Measurements from ENCODE around the gene RHCE.

RHCE gene

DNA sequence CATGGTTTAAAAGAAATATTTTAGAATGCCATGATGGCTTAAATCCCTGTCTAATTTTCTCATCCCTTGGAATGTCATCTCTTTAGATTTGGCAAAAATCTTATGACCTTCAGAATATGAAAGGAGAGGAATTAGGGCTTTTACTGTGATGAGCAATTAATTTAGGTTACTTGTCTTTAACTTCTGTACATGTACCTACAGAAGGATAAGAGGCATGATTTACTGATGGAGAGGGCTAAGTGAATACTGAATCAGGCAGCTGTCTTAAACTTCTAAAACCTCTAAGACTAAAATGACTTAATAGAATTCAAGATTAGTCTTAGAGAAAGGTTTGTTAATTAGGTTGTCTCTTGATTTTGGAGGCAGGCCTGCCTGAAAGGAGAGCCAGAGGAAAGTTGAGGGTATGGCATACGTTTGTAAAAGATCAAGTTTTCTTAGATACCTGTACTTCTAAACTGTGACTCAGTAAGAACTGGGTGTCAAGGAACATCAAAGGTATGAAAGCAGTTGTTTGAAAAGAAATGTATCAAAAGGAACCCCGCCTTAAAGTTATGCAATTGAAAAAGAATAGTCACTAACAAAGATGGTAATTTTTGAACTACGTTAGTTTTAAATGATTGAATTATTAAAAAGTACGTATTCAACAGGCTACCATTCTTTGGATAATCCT is 22.5 kb upstream of the RHCE start:
- DNase-seq, result no peak
- Histone ChIP-seq H3K9ac (ENCODE audit: low read length) (no peak overlapping the region), H3K4me2 (ENCODE audit: low read depth, low read length) (no peak overlapping the region), H3K4me3 (ENCODE audit: low read length) (no peak overlapping the region), H2AFZ (ENCODE audit: low read length) (no peak overlapping the region), H4K20me1 (ENCODE audit: insufficient read depth, low read length) (no peaks in the 10 kb centered on the region), H3F3A (ENCODE audit: insufficient read depth, low read length) (no peaks in the 10 kb centered on the region), H3K36me3 (replicated peaks; ENCODE audit: insufficient read depth, low read length) (no peaks in the 10 kb centered on the region), H3K4me1 (ENCODE audit: low read length) (no peaks in the 10 kb centered on the region), H3K27me3 (replicated peaks; ENCODE audit: insufficient read depth, low read length) (no peaks in the 10 kb centered on the region), H3K79me2 (ENCODE audit: low read length) (peaks cover 29% of the 10 kb centered on the region), H3K9me2 (replicated peaks; ENCODE audit: insufficient read depth, low read length) (no peaks in the 10 kb centered on the region), H3K9me3 (replicated peaks; ENCODE audit: insufficient read depth, low read length) (no peaks in the 10 kb centered on the region), H3K27ac (ENCODE audit: low read length) (no peak overlapping the region)
- TF ChIP-seq, protein P1, sequence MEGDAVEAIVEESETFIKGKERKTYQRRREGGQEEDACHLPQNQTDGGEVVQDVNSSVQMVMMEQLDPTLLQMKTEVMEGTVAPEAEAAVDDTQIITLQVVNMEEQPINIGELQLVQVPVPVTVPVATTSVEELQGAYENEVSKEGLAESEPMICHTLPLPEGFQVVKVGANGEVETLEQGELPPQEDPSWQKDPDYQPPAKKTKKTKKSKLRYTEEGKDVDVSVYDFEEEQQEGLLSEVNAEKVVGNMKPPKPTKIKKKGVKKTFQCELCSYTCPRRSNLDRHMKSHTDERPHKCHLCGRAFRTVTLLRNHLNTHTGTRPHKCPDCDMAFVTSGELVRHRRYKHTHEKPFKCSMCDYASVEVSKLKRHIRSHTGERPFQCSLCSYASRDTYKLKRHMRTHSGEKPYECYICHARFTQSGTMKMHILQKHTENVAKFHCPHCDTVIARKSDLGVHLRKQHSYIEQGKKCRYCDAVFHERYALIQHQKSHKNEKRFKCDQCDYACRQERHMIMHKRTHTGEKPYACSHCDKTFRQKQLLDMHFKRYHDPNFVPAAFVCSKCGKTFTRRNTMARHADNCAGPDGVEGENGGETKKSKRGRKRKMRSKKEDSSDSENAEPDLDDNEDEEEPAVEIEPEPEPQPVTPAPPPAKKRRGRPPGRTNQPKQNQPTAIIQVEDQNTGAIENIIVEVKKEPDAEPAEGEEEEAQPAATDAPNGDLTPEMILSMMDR (IDR thresholded peaks at IDR 0.05; ENCODE audit: low read length), result no peak
- TF ChIP-seq EZH2 (optimal IDR thresholded peaks at IDR 0.05; ENCODE audit: low read depth, low read length) (no peak), EZH2phosphoT487 (IDR thresholded peaks at IDR 0.05; ENCODE audit: low read length) (no peak)

DNA sequence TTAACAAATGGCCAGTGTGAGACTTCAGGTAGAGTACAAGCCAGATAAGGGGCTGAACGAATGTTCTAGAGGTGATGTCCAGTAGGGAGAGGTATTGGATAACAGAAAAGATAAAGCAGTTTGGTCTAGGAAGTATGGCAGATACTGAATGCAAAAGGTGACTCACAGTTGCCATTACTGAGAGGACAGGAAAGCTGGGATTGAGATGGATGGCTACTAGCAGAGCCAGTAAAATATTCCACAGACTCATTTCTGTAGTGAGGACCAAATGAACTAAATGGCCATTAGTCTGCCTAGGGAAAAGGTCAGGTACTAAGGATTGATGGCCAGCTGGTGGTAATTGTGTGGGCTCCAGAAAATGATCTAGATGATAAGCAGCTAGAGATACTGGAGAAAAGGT is 21.6 kb upstream of the RHCE start:
- H3K36me3 ChIP-seq (replicated peaks; ENCODE audit: insufficient read depth, low read length), result no peaks in the 10 kb centered on the region
- no peaks in the 10 kb centered on the region for H3F3A ChIP-seq (ENCODE audit: insufficient read depth, low read length)
- no peak overlapping the region for H3K4me2 ChIP-seq (ENCODE audit: low read depth, low read length)
- H3K9me3 ChIP-seq (replicated peaks; ENCODE audit: insufficient read depth, low read length), result no peaks in the 10 kb centered on the region
- no peaks in the 10 kb centered on the region for H3K4me1 ChIP-seq (ENCODE audit: low read length)
- H3K27me3 ChIP-seq (replicated peaks; ENCODE audit: insufficient read depth, low read length), result no peaks in the 10 kb centered on the region
- H3K79me2 ChIP-seq (ENCODE audit: low read length), result peaks cover 37% of the 10 kb centered on the region
- H3K4me3 ChIP-seq (ENCODE audit: low read length), result no peak overlapping the region
- no peak for TF ChIP-seq EZH2phosphoT487 (IDR thresholded peaks at IDR 0.05; ENCODE audit: low read length)
- TF ChIP-seq, protein P1 (IDR thresholded peaks at IDR 0.05; ENCODE audit: low read length), result no peak
- TF ChIP-seq EZH2 (optimal IDR thresholded peaks at IDR 0.05; ENCODE audit: low read depth, low read length), result no peak
- no peak for DNase-seq
- no peak overlapping the region for H3K9ac ChIP-seq (ENCODE audit: low read length)
- H2AFZ ChIP-seq (ENCODE audit: low read length), result no peak overlapping the region
- H4K20me1 ChIP-seq (ENCODE audit: insufficient read depth, low read length), result no peaks in the 10 kb centered on the region
- H3K27ac ChIP-seq (ENCODE audit: low read length), result no peak overlapping the region
- H3K9me2 ChIP-seq (replicated peaks; ENCODE audit: insufficient read depth, low read length), result no peaks in the 10 kb centered on the region

DNA sequence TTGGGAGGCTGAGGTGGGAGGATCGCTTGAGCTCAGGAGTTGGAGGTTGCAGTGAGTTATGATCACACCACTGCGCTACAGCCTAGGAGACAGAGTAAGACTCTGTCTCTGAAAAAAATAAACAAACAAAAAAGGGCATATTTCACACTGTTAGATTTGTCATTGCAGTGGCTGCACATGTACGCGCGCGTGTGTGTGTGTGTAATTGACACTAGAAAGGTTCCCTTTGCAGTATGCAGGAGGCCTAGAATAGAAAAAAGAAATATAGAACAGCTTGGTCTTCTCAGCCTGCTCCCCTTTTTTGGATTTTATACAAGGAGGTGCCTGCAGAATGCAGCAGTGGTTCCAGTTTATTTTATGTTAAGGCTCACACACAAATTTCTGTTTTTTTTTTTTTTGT is 18.7 kb upstream of the RHCE start:
- no peak for DNase-seq
- Histone ChIP-seq H3F3A (ENCODE audit: insufficient read depth, low read length) (peaks cover 8% of the 10 kb centered on the region; the same call in 1 of the 2 replicates), H3K4me3 (ENCODE audit: low read length) (no peak overlapping the region), H3K9ac (ENCODE audit: low read length) (no peak overlapping the region), H3K9me3 (replicated peaks; ENCODE audit: insufficient read depth, low read length) (no peaks in the 10 kb centered on the region), H3K79me2 (ENCODE audit: low read length) (peaks cover 47% of the 10 kb centered on the region), H3K9me2 (replicated peaks; ENCODE audit: insufficient read depth, low read length) (no peaks in the 10 kb centered on the region), H3K27me3 (replicated peaks; ENCODE audit: insufficient read depth, low read length) (no peaks in the 10 kb centered on the region), H2AFZ (ENCODE audit: low read length) (no peak overlapping the region), H3K4me1 (ENCODE audit: low read length) (peaks cover 22% of the 10 kb centered on the region), H3K4me2 (ENCODE audit: low read depth, low read length) (no peak overlapping the region), H3K27ac (ENCODE audit: low read length) (no peak overlapping the region), H3K36me3 (replicated peaks; ENCODE audit: insufficient read depth, low read length) (no peaks in the 10 kb centered on the region), H4K20me1 (ENCODE audit: insufficient read depth, low read length) (no peaks in the 10 kb centered on the region)
- TF ChIP-seq EZH2 (optimal IDR thresholded peaks at IDR 0.05; ENCODE audit: low read depth, low read length) (no peak), EZH2phosphoT487 (IDR thresholded peaks at IDR 0.05; ENCODE audit: low read length) (no peak)
- TF ChIP-seq, protein P1 (IDR thresholded peaks at IDR 0.05; ENCODE audit: low read length), result no peak
